Trophoblast cell (in vitro differentiated cells and primary cell): ENCODE results near the gene FIZ1.

Source experiments
- DNase-seq, 2 donors: peaks; one replicate each; pipeline ENCODE4 v3.0.0-alpha.2; 2016
- H2AFZ ChIP-seq: 2 replicates; pipeline ENCODE4 v1.6.1; 2013; ENCODE audit warnings: low read length, moderate library complexity, mild to moderate bottlenecking; ENCODE audit not compliant: insufficient read depth, poor library complexity
- H2AK5ac ChIP-seq: 2 replicates; pipeline ENCODE4 v1.6.1; 2013; ENCODE audit warnings: mild to moderate bottlenecking, low read length
- H2BK120ac ChIP-seq: 2 replicates; pipeline ENCODE4 v1.6.1; 2013; ENCODE audit warnings: low read length, mild to moderate bottlenecking, moderate library complexity; ENCODE audit not compliant: insufficient read depth, poor library complexity
- H2BK12ac ChIP-seq: 2 replicates; pipeline ENCODE4 v1.6.1; 2013; ENCODE audit warnings: mild to moderate bottlenecking, low read length, moderate library complexity
- H2BK5ac ChIP-seq: 2 replicates; pipeline ENCODE4 v1.6.1; 2013; ENCODE audit warnings: low read length, low read depth, moderate library complexity, mild to moderate bottlenecking; ENCODE audit not compliant: poor library complexity
- H3K14ac ChIP-seq: 2 replicates; pipeline ENCODE4 v1.6.1; 2013; ENCODE audit warnings: mild to moderate bottlenecking, low read length
- H3K18ac ChIP-seq: 2 replicates; pipeline ENCODE4 v1.6.1; 2013; ENCODE audit warnings: mild to moderate bottlenecking, low read length
- H3K23ac ChIP-seq: 2 replicates; pipeline ENCODE4 v1.6.1; 2013; ENCODE audit warnings: low read length
- H3K27ac ChIP-seq: 2 replicates; pipeline ENCODE4 v1.5.1; 2013; ENCODE audit warnings: low read depth, mild to moderate bottlenecking, inconsistent platforms, low read length, moderate library complexity
- H3K27me3 ChIP-seq: 2 replicates; pipeline ENCODE4 v1.6.1; 2013; ENCODE audit warnings: inconsistent platforms, mild to moderate bottlenecking, low read length, moderate library complexity; ENCODE audit not compliant: insufficient read depth
- H3K36me3 ChIP-seq, 2 experiments: 1 replicate in 1 of 2; 2 replicates in 1 of 2; pipeline ENCODE4 v1.6.1; 2013; ENCODE audit warnings: low read length in 2 of 2, mild to moderate bottlenecking in 2 of 2, moderate library complexity in 1 of 2; ENCODE audit not compliant: insufficient read depth in 2 of 2, control insufficient read depth in 1 of 2
- H3K4ac ChIP-seq: 2 replicates; pipeline ENCODE4 v1.6.1; 2013; ENCODE audit warnings: low read depth, mild to moderate bottlenecking, low read length, moderate library complexity
- H3K4me1 ChIP-seq, 2 experiments: 1 replicate in 1 of 2; 2 replicates in 1 of 2; pipeline ENCODE4 v1.6.1; 2013; ENCODE audit warnings: low read length in 2 of 2, mild to moderate bottlenecking in 2 of 2, moderate library complexity in 1 of 2; ENCODE audit not compliant: insufficient read depth in 2 of 2, control insufficient read depth in 1 of 2
- H3K4me2 ChIP-seq: 2 replicates; pipeline ENCODE4 v1.6.1; 2013; ENCODE audit warnings: inconsistent platforms, mild to moderate bottlenecking, low read length, moderate library complexity
- H3K4me3 ChIP-seq: 2 replicates; pipeline ENCODE4 v1.5.1; 2013; ENCODE audit warnings: mild to moderate bottlenecking, low read depth, low read length, inconsistent platforms
- H3K79me1 ChIP-seq: one replicate; pipeline ENCODE4 v1.6.1; 2013; ENCODE audit warnings: low read length
- H3K79me2 ChIP-seq: 2 replicates; pipeline ENCODE4 v1.6.1; 2013; ENCODE audit warnings: low read length, mild to moderate bottlenecking; ENCODE audit not compliant: control insufficient read depth, insufficient read depth, poor library complexity
- H3K9ac ChIP-seq: 2 replicates; pipeline ENCODE4 v1.6.1; 2013; ENCODE audit warnings: mild to moderate bottlenecking, low read length
- H3K9me3 ChIP-seq: 2 replicates; pipeline ENCODE4 v1.6.1; 2013; ENCODE audit warnings: low read depth, mild to moderate bottlenecking, control low read depth, inconsistent platforms, low read length; ENCODE audit not compliant: insufficient read depth
- H4K12ac ChIP-seq: 2 replicates; pipeline ENCODE4 v1.6.1; 2013; ENCODE audit warnings: low read depth, mild to moderate bottlenecking, low read length, moderate library complexity
- H4K8ac ChIP-seq: 2 replicates; pipeline ENCODE4 v1.6.1; 2013; ENCODE audit warnings: low read depth, mild to moderate bottlenecking, low read length, moderate library complexity
- H4K91ac ChIP-seq: one replicate; pipeline ENCODE4 v1.6.1; 2013; ENCODE audit warnings: low read depth, mild to moderate bottlenecking, low read length, moderate library complexity
- WGBS: extraction: QIAGEN DNeasy Blood & Tissue Kit; methylation state at CpG from one replicate; pipeline ENCODE4 v1.1.7; 2013; ENCODE audit warnings: missing lambda C conversion rate; ENCODE audit not compliant: insufficient read length, insufficient coverage; ENCODE audit errors: extremely low coverage; 5-methylcytosine and 5-hydroxymethylcytosine counted together

FIZ1 gene

DNA sequence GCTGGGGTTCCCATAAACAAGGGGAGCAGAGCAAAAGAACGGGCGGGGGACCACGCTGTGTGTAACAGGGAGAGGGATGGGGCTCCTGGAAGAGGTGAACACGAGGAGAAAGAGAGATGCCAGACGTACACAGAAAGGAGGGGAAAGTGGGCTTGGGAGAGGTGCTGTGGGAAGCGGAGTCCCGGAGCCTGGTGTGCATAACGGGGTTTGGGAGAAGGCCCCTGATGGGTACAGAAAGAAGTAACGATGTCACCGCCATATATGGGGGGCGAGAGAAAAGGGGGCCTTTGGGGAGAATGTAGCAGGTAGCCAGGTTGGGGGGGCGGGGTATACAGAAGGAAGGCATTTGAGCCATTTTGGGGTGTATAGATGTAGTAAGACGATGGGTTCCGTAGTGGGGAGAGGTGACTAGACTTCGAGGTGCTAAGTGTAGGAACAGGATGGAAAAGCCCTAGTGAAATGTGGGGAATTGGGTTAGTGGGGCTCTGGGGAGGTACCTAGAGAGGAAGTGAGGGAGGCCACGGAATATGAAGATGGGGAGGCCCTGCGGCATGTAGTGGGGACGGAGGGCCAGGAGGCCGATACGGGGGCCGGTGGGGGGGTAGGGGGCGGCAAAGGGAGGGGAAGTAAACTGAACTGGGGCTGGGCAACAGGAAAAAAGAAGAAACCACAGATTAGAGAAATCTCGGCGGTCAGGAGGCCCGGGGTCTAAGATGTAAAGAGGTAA is 42.3 kb upstream of the FIZ1 start:
- no peaks in the 10 kb centered on the region for H3K27me3 ChIP-seq
- peak overlapping the region; percentile 74 for H2BK120ac ChIP-seq
- DNase-seq: no peak

DNA sequence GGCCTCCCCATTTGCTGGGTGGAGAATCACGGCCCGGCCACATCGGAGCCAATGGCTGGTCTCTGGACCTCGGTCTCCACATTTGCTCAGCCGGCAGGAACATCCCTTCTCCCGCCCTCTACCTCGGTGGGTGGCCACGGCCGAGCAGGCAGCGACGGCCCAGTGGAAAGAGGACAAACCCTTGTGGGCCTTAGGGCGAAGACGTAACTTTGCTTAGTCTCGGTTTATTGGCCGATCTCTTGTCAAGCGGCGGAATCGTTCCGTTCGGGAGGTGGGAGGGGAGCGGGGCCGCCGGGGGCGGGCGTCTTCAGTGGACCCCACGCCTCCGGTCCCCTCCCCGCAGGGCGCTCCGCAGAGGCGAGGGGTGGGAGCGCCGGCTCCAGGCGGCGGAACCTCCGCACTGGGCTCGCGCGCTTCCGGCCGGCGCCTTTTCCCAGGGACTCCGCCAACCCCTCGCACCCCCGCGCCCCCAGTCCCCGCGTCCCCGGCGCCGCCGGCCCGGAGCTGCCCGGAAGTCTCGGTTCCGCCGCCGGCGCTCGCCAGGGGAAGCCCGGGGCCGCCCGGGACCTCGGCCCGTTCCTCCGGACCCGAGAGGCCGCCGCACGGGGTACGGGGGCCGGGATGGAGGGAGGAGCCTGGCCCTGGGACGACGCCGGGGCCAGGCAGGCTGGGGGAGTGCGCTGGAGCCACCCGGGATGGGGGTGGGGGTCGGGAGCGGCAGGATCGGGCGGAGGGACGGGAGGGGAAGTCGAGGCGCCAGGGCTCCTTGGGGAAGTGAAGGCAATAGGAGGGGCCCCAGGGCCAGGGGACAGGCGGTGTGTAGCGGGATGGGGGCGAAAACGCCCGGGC is 41.5 kb upstream of the FIZ1 start, which contains the start of gene ZNF580:
Gene ZNF580 (plus strand): TSS at position 426 of the 849 bp plus-strand sequence. CDS start 1,507 bp downstream, outside the sequence.
- peaks cover 23% of the 10 kb centered on the region for H3K79me2 ChIP-seq
- H4K8ac ChIP-seq: peak within 1 kb of the TSS; percentile 89
- peak within 1 kb of the TSS; percentile 73 for H3K4me3 ChIP-seq
- peak within 1 kb of the TSS; percentile 90 for H4K91ac ChIP-seq
- H3K27ac ChIP-seq: peak within 1 kb of the TSS; percentile 90
- no peak within 1 kb of the TSS for H3K23ac ChIP-seq
- peak within 1 kb of the TSS; percentile 97 for H3K4me2 ChIP-seq
- H3K27me3 ChIP-seq: no peaks in the 10 kb centered on the region
- H2AK5ac ChIP-seq: peak within 1 kb of the TSS; percentile 91
- peak within 1 kb of the TSS; percentile 81 for H2BK5ac ChIP-seq
- peaks cover 21 to 28% of the 10 kb centered on the region in 2 experiments for H3K4me1 ChIP-seq
- peak within 1 kb of the TSS; percentile 91 for H3K14ac ChIP-seq
- H3K36me3 ChIP-seq: peaks cover 16 to 20% of the 10 kb centered on the region in 2 experiments
- peak within 1 kb of the TSS; percentile 73 for H2AFZ ChIP-seq
- H3K9me3 ChIP-seq: no peaks in the 10 kb centered on the region
- peak within 1 kb of the TSS; percentile 77 for H3K9ac ChIP-seq
- H3K79me1 ChIP-seq: peaks cover 20% of the 10 kb centered on the region
- WGBS: no CpG with 5 or more reads among the region's 89 CpGs
- peak within 1 kb of the TSS; percentile 74 for H2BK120ac ChIP-seq
- H2BK12ac ChIP-seq: no peak within 1 kb of the TSS
- peak in 1 of 2 donors; percentile 61 for DNase-seq
- peak within 1 kb of the TSS; percentile 79 for H3K18ac ChIP-seq
- H4K12ac ChIP-seq: peak within 1 kb of the TSS; percentile 91
- H3K4ac ChIP-seq: peak within 1 kb of the TSS; percentile 83

More for the DNA sequence above, 42.3 kb upstream of the FIZ1 start:
- Histone ChIP-seq H3K79me1 (peaks cover 20% of the 10 kb centered on the region), H3K9me3 (no peaks in the 10 kb centered on the region), H3K14ac (peak overlapping the region; percentile 91), H4K8ac (peak overlapping the region; percentile 89), H3K27ac (peak overlapping the region; percentile 90), H2AK5ac (peak overlapping the region; percentile 45), H4K91ac (peak overlapping the region; percentile 90), H3K79me2 (peaks cover 20% of the 10 kb centered on the region), H2BK12ac (no peak overlapping the region), H3K18ac (peak overlapping the region; percentile 50), H3K4ac (peak overlapping the region; percentile 83), H3K23ac (no peak overlapping the region), H3K4me2 (peak overlapping the region; percentile 97), H3K4me1 (peaks cover 18 to 23% of the 10 kb centered on the region in 2 experiments), H3K9ac (peak overlapping the region; percentile 77), H3K36me3 (peaks cover 16 to 19% of the 10 kb centered on the region in 2 experiments), H2BK5ac (peak overlapping the region; percentile 78), H4K12ac (peak overlapping the region; percentile 91), H3K4me3 (peak overlapping the region; percentile 85), H2AFZ (peak overlapping the region; percentile 50)
- no CpG with 5 or more reads among the region's 25 CpGs for WGBS

DNA sequence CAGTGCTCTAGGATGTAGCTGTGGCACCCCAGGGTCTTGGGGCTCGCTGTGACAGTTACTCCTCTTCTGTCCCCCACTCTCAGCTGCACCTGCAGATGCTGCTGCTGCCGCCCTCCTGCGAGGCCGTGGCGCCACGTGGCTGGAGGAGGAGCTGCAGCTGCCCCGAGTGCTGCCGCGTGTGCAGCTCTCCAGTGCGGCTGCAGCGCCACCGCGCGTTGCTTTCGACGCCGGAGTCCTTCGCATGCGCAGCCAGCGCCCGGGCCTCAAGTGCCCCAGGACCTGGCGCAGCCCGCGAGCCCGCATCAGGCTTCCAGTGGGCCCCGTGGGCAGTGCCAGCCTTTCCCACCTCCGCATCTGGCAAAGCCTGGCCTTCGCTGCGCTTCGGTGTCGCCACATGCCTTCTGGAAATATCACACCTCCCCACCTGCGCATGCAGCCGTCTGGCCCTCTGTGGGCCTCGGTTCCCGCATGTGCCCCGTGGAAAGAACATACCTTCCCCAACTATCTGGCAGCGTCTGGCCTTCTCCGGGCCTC is 40.8 kb upstream of the FIZ1 start:
- H3K4me2 ChIP-seq: peak overlapping the region; percentile 97
- H3K23ac ChIP-seq: no peak overlapping the region
- peak overlapping the region; percentile 82 for H4K91ac ChIP-seq
- H3K79me2 ChIP-seq: peaks cover 28% of the 10 kb centered on the region
- peak; percentile 67 to 69 for DNase-seq
- peaks cover 23% of the 10 kb centered on the region for H3K79me1 ChIP-seq
- H3K9ac ChIP-seq: peak overlapping the region; percentile 6
- peak overlapping the region; percentile 81 for H2BK5ac ChIP-seq
- H2AK5ac ChIP-seq: peak overlapping the region; percentile 91
- H2BK12ac ChIP-seq: no peak overlapping the region
- H4K12ac ChIP-seq: peak overlapping the region; percentile 85
- H3K36me3 ChIP-seq: peaks cover 11 to 15% of the 10 kb centered on the region in 2 experiments
- H3K27ac ChIP-seq: peak overlapping the region; percentile 90
- H3K14ac ChIP-seq: peak overlapping the region; percentile 85
- H3K27me3 ChIP-seq: no peaks in the 10 kb centered on the region
- no CpG with 5 or more reads among the region's 38 CpGs for WGBS
- no peaks in the 10 kb centered on the region for H3K9me3 ChIP-seq
- peak overlapping the region; percentile 73 for H3K4me3 ChIP-seq
- H3K4ac ChIP-seq: peak overlapping the region; percentile 4
- peaks cover 25 to 33% of the 10 kb centered on the region in 2 experiments for H3K4me1 ChIP-seq
- peak overlapping the region; percentile 85 for H4K8ac ChIP-seq
- no peak overlapping the region for H2BK120ac ChIP-seq
- H3K18ac ChIP-seq: peak overlapping the region; percentile 79
- peak overlapping the region; percentile 73 for H2AFZ ChIP-seq

DNA sequence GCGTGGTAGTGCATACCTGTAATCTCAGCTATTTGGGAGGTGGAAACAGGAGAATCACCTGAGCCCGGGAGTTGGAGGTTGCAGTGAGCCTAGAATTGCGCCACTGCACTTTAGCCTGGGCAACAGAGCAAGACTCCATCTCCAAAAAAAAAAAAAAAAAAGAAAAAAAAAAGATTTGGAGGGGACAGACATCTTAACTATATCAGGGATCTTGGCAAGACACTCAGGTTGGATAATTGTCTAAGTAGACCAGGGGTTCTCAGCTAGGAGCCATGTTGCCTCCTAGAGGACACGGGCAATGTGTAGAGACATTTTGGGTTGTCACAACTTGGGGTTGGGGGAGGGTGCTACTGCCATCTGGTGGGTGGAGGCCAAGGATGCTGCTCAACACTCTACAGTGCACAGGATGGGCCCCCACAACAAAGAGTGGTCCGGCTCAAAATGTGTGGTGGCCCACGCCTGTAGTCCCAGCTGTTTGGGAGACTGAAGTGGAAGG is 39.6 kb upstream of the FIZ1 start:
- peak in 1 of 2 donors; percentile 43 for DNase-seq
- Histone ChIP-seq H4K12ac (peak overlapping the region; percentile 33), H3K23ac (no peak overlapping the region), H3K14ac (no peak overlapping the region), H4K91ac (no peak overlapping the region), H2BK12ac (no peak overlapping the region), H3K4ac (no peak overlapping the region), H3K36me3 (peaks cover 4 to 7% of the 10 kb centered on the region in 2 experiments), H2BK120ac (no peak overlapping the region), H3K79me1 (peaks cover 25% of the 10 kb centered on the region), H2AFZ (no peak overlapping the region), H3K4me1 (peaks cover 24 to 31% of the 10 kb centered on the region in 2 experiments), H2BK5ac (no peak overlapping the region), H2AK5ac (no peak overlapping the region), H3K4me3 (no peak overlapping the region), H3K9ac (no peak overlapping the region), H3K9me3 (no peaks in the 10 kb centered on the region), H3K4me2 (no peak overlapping the region), H4K8ac (no peak overlapping the region), H3K18ac (no peak overlapping the region), H3K27me3 (no peaks in the 10 kb centered on the region), H3K79me2 (peaks cover 25% of the 10 kb centered on the region), H3K27ac (no peak overlapping the region)
- WGBS: no CpG with 5 or more reads among the region's 6 CpGs
